Measurements from ENCODE around the gene RGS6.

RGS6 gene

DNA sequence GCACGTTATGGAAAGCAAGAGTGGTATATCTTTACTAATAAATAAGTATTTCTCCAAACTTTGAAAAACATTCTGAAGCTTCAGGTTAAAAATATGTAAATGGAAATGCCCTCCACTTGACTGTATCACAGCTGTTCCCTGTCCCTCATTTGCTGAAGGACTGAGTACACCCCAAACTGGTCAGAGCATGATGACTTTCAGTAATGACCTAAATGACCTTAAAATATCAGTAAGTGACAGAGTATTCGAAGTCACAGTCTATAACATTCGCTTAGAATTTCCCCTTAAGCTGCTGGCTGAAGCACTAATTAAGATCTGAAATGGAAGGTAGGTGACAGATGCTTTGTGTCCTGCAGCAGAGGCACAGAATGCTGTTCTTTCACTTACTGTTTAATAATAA is 191.5 kb downstream of the RGS6 start:
- no peak overlapping the region for H3K4me3 ChIP-seq (ENCODE audit: low read depth, low read length)
- TF ChIP-seq, protein P1, sequence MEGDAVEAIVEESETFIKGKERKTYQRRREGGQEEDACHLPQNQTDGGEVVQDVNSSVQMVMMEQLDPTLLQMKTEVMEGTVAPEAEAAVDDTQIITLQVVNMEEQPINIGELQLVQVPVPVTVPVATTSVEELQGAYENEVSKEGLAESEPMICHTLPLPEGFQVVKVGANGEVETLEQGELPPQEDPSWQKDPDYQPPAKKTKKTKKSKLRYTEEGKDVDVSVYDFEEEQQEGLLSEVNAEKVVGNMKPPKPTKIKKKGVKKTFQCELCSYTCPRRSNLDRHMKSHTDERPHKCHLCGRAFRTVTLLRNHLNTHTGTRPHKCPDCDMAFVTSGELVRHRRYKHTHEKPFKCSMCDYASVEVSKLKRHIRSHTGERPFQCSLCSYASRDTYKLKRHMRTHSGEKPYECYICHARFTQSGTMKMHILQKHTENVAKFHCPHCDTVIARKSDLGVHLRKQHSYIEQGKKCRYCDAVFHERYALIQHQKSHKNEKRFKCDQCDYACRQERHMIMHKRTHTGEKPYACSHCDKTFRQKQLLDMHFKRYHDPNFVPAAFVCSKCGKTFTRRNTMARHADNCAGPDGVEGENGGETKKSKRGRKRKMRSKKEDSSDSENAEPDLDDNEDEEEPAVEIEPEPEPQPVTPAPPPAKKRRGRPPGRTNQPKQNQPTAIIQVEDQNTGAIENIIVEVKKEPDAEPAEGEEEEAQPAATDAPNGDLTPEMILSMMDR (IDR thresholded peaks at IDR 0.05; ENCODE audit: low read depth, low read length, missing control alignments): no peak
- DNase-seq (ENCODE audit: low read depth): no peak

DNA sequence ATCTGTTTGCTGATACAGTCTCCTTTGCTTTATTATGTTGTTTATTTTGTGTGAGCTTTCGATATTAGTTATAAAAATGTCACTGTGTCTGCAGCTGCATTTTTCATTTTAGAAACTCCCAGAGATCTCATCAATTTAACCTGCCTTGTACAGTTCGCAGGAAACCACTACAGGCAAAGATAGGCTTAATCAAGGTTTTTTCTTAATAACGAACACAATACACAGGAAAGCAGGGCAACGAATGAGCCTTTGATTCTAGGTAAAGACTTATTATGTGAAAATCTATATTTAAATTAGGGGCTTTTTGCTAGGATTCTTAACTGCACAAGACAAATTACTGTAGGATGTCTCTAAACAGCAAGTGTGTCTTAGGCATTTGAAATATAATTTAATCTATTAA is 191.9 kb downstream of the RGS6 start:
- no peak for DNase-seq (ENCODE audit: low read depth)
- H3K4me3 ChIP-seq (ENCODE audit: low read depth, low read length): no peak overlapping the region
- TF ChIP-seq, protein P1 (IDR thresholded peaks at IDR 0.05; ENCODE audit: low read depth, low read length, missing control alignments): no peak

DNA sequence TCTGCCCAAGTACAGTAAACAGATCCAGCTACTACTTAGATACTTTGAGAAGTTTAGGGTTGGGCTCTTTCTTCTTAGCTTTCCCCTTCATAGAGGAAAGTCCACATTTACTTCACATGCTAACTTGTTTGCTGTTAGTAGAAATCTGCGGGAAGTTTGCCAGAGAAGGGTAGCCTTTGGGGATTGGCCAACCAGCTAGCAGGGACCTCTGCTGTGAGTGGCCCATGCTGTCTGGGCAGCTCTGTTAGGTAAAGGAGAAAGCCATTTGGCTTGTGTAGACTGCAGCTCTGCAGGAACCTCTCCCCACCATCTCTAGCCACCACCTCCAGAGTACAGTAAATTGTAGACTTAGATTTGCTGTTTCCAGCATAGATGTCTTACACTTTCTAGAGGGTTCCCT is 193.9 kb downstream of the RGS6 start:
- TF ChIP-seq, protein P1 (IDR thresholded peaks at IDR 0.05; ENCODE audit: low read depth, low read length, missing control alignments): no peak
- H3K4me3 ChIP-seq (ENCODE audit: low read depth, low read length): no peak overlapping the region
- no peak for DNase-seq (ENCODE audit: low read depth)

DNA sequence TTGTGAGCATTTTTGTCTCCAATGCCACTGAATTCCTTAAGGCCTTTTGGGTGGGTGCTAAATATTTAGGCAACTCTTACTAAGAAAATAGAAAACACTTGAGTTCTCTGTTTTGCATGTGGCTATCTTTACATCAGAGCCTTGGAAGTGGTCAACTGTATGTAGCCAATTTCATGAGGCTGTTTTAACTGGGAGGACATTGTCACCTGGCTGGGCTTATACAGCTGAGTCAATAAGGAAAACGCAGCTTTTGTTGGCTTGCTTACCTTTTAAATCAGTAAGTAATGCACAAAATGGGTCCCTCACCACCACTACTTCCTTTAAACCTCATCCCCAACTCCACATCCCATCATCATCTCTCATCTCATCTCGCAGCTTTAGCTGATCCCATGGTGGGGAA is 194.3 kb downstream of the RGS6 start:
- TF ChIP-seq, protein P1 (IDR thresholded peaks at IDR 0.05; ENCODE audit: low read depth, low read length, missing control alignments): no peak
- no peak overlapping the region for H3K4me3 ChIP-seq (ENCODE audit: low read depth, low read length)
- no peak for DNase-seq (ENCODE audit: low read depth)

DNA sequence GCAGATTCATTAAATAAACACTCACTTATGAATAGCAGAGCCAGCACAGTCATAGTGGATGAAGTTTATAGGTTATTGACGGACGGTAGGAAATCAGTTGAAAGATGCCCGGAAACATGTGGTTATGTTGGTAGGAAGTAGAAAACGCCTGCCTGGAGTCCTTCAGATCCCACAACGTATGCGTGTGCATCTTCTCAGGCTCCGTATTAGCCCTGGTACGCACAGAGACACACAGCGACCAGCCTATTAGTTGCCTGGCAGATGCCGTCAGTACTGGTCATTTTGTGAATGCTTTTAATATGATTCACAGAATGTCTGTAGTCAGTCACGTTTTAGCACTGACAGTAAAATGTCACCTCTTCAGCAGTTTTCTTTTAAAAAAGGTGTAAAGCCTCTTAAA is 196.4 kb downstream of the RGS6 start:
- no peak overlapping the region for H3K4me3 ChIP-seq (ENCODE audit: low read depth, low read length)
- TF ChIP-seq, protein P1 (IDR thresholded peaks at IDR 0.05; ENCODE audit: low read depth, low read length, missing control alignments): no peak
- no peak for DNase-seq (ENCODE audit: low read depth)

DNA sequence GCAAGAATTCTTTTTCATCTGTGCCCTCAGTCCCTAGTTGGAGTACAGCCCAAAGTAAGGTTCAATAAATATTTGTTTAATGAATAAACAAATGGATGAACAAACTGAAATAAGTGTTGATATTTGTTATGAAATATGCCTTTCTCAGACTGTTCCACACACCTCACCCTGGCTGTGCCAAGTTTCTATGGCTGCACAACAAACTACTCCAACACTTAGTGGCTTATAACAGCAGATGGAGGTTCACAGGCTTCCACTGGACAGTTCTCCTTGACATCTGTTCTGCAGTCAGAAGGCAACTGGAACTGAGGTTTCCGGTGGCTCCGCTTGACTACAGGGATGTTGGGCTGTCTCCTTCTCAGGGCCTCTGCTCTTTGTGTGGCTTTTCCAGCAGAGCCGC is 197.1 kb downstream of the RGS6 start:
- TF ChIP-seq, protein P1 (IDR thresholded peaks at IDR 0.05; ENCODE audit: low read depth, low read length, missing control alignments): no peak
- DNase-seq (ENCODE audit: low read depth): no peak
- no peak overlapping the region for H3K4me3 ChIP-seq (ENCODE audit: low read depth, low read length)

DNA sequence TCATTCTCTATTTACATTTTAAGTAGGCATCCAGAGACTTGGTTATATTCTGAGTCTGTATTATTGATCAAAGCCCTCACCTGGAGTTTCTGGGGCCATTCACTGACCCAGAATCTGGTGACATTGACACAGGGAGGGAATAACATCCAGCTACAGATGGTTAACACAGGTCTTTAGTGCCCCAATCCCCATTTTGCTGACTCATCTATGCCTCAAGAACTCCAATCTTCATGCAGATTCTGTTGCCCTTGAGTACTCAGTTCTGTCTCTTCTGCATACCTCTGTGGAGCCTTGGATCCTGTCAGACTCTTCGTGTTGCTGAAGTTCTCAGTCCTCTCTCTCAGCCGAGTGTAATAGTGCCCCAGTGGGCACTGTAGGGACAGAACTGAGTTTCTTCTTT is 208.9 kb downstream of the RGS6 start:
- no peak for DNase-seq (ENCODE audit: low read depth)
- no peak overlapping the region for H3K4me3 ChIP-seq (ENCODE audit: low read depth, low read length)
- TF ChIP-seq, protein P1 (IDR thresholded peaks at IDR 0.05; ENCODE audit: low read depth, low read length, missing control alignments): no peak

Measured in GM12864 (cell line).